ENCODE results near the gene TRIM71.

Gene TRIM71

DNA sequence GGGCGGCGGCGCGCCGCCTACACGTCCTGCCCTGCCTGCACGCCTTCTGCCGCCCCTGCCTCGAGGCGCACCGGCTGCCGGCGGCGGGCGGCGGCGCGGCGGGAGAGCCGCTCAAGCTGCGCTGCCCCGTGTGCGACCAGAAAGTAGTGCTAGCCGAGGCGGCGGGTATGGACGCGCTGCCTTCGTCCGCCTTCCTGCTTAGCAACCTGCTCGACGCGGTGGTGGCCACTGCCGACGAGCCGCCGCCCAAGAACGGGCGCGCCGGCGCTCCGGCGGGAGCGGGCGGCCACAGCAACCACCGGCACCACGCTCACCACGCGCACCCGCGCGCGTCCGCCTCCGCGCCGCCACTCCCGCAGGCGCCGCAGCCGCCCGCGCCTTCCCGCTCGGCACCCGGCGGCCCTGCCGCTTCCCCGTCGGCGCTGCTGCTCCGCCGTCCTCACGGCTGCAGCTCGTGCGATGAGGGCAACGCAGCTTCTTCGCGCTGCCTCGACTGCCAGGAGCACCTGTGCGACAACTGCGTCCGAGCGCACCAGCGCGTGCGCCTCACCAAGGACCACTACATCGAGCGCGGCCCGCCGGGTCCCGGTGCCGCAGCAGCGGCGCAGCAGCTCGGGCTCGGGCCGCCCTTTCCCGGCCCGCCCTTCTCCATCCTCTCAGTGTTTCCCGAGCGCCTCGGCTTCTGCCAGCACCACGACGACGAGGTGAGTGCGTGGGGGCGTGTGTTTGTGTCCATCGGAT is 602 bp downstream of the TRIM71 start:
- Histone ChIP-seq H3K4me3 (ENCODE audit: low read length, poor library complexity, severe bottlenecking) (peak overlapping the region; percentile 99), H3K9me2 (replicated peaks; ENCODE audit: low read depth, low read length) (no peaks in the 10 kb centered on the region), H3F3A (ENCODE audit: low read depth) (peaks cover 12% of the 10 kb centered on the region; the same call in 1 of the 2 replicates), H4K20me1 (ENCODE audit: insufficient read depth, low read length, poor library complexity, severe bottlenecking) (peaks cover 38% of the 10 kb centered on the region), H3K4me2 (ENCODE audit: low read depth, low read length, poor library complexity, severe bottlenecking) (peak overlapping the region; percentile 98), H3K79me2 (ENCODE audit: insufficient read depth, low read length) (peaks cover 69% of the 10 kb centered on the region), H3K27me3 (ENCODE audit: insufficient read depth, low read length, poor library complexity, severe bottlenecking) (no peaks in the 10 kb centered on the region), H3K9ac (ENCODE audit: low read depth, low read length, poor library complexity, severe bottlenecking) (peak overlapping the region; percentile 76), H3K36me3 (ENCODE audit: insufficient read depth, low read length) (no peaks in the 10 kb centered on the region), H2AFZ (ENCODE audit: low read length) (no peak overlapping the region), H3K9me3 (ENCODE audit: insufficient read depth, low read depth, low read length) (no peaks in the 10 kb centered on the region), H3K4me1 (ENCODE audit: insufficient read depth, low read length, poor library complexity, severe bottlenecking) (peaks cover 60% of the 10 kb centered on the region)
- no peak for TF ChIP-seq EZH2phosphoT487 (IDR thresholded peaks at IDR 0.05; ENCODE audit: borderline replicate concordance)
- no peak for TF ChIP-seq CTCF (conservative IDR thresholded peaks at IDR 0.05; ENCODE audit: low read length)

- H2AFZ ChIP-seq (ENCODE audit: low read length) = no peak overlapping the region
- H3F3A ChIP-seq (ENCODE audit: low read depth) = peaks cover 10% of the 10 kb centered on the region; the same call in 1 of the 2 replicates
- H4K20me1 ChIP-seq (ENCODE audit: insufficient read depth, low read length, poor library complexity, severe bottlenecking) = peaks cover 44% of the 10 kb centered on the region
- no peaks in the 10 kb centered on the region for H3K9me3 ChIP-seq (ENCODE audit: insufficient read depth, low read depth, low read length)
- TF ChIP-seq EZH2phosphoT487 (IDR thresholded peaks at IDR 0.05; ENCODE audit: borderline replicate concordance) (no peak), CTCF (conservative IDR thresholded peaks at IDR 0.05; ENCODE audit: low read length) (no peak)
- H3K4me1 ChIP-seq (ENCODE audit: insufficient read depth, low read length, poor library complexity, severe bottlenecking) = peaks cover 66% of the 10 kb centered on the region
- H3K4me2 ChIP-seq (ENCODE audit: low read depth, low read length, poor library complexity, severe bottlenecking) = peak overlapping the region; percentile 98
- H3K4me3 ChIP-seq (ENCODE audit: low read length, poor library complexity, severe bottlenecking) = peak overlapping the region; percentile 77
- no peaks in the 10 kb centered on the region for H3K27me3 ChIP-seq (ENCODE audit: insufficient read depth, low read length, poor library complexity, severe bottlenecking)
- H3K9ac ChIP-seq (ENCODE audit: low read depth, low read length, poor library complexity, severe bottlenecking) = peak overlapping the region; percentile 76
- no peaks in the 10 kb centered on the region for H3K36me3 ChIP-seq (ENCODE audit: insufficient read depth, low read length)
- H3K79me2 ChIP-seq (ENCODE audit: insufficient read depth, low read length) = peaks cover 75% of the 10 kb centered on the region
- H3K9me2 ChIP-seq (replicated peaks; ENCODE audit: low read depth, low read length) = no peaks in the 10 kb centered on the region
Measured at GRCh38 chr3:32818970-32819511, 1.2 kb downstream of the TRIM71 start.

DNA sequence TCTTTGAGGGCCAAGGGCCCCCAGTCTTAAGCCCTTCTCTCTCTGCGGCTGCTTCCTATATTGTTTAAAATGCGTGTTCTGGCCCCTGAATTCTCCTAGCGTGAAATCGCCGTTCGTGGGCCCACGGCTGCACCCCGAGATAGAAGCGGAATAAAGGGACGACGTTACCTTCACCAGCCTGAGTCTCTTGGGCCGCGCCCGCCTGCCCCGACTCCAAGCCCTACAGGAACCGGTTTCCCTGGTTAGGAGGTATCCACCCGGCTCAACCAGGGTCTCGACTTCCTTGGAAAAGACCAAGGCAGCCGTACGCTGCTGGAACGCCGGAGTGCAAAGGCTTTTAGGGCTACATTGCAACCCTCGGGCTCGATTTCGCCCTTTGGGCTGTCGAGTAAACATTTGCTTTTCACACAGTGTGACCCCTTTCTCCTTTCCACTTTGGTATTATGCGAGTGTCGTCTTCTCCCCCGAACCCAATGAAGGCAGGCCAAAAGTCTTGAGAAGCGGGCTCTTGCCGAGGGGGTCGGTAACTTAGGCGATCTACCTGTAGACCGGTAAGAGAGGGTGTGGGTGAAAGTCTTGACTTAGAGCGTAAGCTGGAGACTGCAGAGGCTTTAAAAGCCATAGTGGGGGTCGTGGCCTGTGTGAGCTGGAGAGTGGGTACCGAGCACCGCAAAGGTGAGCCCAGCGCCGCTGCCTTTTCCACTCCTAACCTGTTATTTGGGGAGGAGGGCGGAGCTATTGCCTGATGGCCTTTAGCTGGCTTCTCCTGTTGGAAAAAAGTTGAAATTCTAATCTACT is 2.0 kb downstream of the TRIM71 start:
- Histone ChIP-seq H3K4me2 (ENCODE audit: low read depth, low read length, poor library complexity, severe bottlenecking) (peak overlapping the region; percentile 98), H3K4me3 (ENCODE audit: low read length, poor library complexity, severe bottlenecking) (peak overlapping the region; percentile 77), H3K9me3 (ENCODE audit: insufficient read depth, low read depth, low read length) (no peaks in the 10 kb centered on the region), H3K79me2 (ENCODE audit: insufficient read depth, low read length) (peaks cover 82% of the 10 kb centered on the region), H3K9me2 (replicated peaks; ENCODE audit: low read depth, low read length) (no peaks in the 10 kb centered on the region), H3K9ac (ENCODE audit: low read depth, low read length, poor library complexity, severe bottlenecking) (peak overlapping the region; percentile 76), H3K4me1 (ENCODE audit: insufficient read depth, low read length, poor library complexity, severe bottlenecking) (peaks cover 66% of the 10 kb centered on the region), H3K36me3 (ENCODE audit: insufficient read depth, low read length) (no peaks in the 10 kb centered on the region), H3K27me3 (ENCODE audit: insufficient read depth, low read length, poor library complexity, severe bottlenecking) (no peaks in the 10 kb centered on the region), H2AFZ (ENCODE audit: low read length) (no peak overlapping the region), H4K20me1 (ENCODE audit: insufficient read depth, low read length, poor library complexity, severe bottlenecking) (peaks cover 44% of the 10 kb centered on the region), H3F3A (ENCODE audit: low read depth) (peaks cover 8% of the 10 kb centered on the region; the same call in 1 of the 2 replicates)
- TF ChIP-seq CTCF (conservative IDR thresholded peaks at IDR 0.05; ENCODE audit: low read length) = no peak
